ENCODE data around the gene ZBTB4.

- no peak for TF ChIP-seq CTCF (conservative IDR thresholded peaks at IDR 0.05 in 1 of 2, IDR thresholded peaks at IDR 0.05 in 1 of 2; ENCODE audit: extremely low read depth in 1 of 2, insufficient read depth in 1 of 2, low read depth in 1 of 2, low read length in 2 of 2)
- no peak for TF ChIP-seq EZH2 (IDR thresholded peaks at IDR 0.05; ENCODE audit: borderline replicate concordance, low read length)
Observed at GRCh38 chr17:7468290-7468689, 11.1 kb downstream of the ZBTB4 start.
